Measurements from ENCODE around the gene SCARF1.

Gene SCARF1

GRCh38 chr17:1621273-1621954 is 24.1 kb downstream of the SCARF1 start:
- no peak for TF ChIP-seq JUND (IDR thresholded peaks at IDR 0.05; ENCODE audit: low read depth)
- in situ Hi-C loops (cut with HindIII; ENCODE audit: low pct_unique_long_range_greater_than_20kb, low sequenced_read_pairs) = no loop called here
- no peak for DNase-seq (ENCODE audit: low read depth in 1 of 2, low spot score in 1 of 2)

DNA sequence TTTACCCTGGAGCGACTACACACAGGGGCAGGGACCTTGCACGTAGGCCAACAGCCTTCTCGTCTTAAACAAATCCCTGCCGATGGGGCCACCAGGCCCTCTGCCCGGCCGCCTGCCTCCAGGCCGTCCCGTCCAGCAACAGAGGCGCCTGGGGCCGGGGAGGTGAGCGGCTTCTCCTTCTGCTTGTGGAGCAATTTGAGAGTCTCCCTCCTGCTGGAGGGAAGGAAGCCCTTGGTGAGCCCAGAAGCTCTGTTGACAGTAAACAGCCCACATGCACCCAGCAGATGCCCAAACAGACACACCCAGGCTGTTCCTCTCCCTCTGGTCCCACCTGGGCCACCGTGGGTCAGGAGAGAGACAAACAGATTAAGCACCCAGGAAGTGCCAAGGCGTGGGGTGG is 25.0 kb downstream of the SCARF1 start:
- no peak for TF ChIP-seq JUND (IDR thresholded peaks at IDR 0.05; ENCODE audit: low read depth)
- in situ Hi-C loops (cut with HindIII; ENCODE audit: low pct_unique_long_range_greater_than_20kb, low sequenced_read_pairs) = no loop called here
- DNase-seq (ENCODE audit: low read depth in 1 of 2, low spot score in 1 of 2) = no peak

GRCh38 chr17:1617620-1618174 is 27.8 kb downstream of the SCARF1 start:
- TF ChIP-seq JUND (IDR thresholded peaks at IDR 0.05; ENCODE audit: low read depth) = no peak
- DNase-seq (ENCODE audit: low read depth in 1 of 2, low spot score in 1 of 2) = no peak
- in situ Hi-C loops (cut with HindIII; ENCODE audit: low pct_unique_long_range_greater_than_20kb, low sequenced_read_pairs) = no loop called here

DNA sequence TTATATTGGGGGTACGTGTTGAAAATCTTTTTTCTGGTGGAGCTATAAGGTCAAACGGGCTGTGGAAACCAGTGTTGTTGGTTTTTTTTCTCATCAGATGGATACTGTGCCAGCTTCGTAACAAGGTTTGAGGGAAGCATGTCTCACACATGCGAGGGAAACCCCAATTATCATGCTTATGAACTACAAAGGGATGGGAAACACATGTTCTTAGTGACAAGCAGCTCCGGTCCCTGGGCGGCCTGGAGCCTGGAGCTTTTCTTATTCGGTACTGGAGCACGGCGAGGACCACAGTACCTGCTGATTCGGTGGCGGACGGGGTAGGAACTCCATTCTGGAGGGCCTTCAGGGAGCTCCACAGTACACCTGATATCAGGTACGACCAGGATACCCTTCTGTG is 29.4 kb downstream of the SCARF1 start:
- in situ Hi-C loops (cut with HindIII; ENCODE audit: low pct_unique_long_range_greater_than_20kb, low sequenced_read_pairs) = no loop called here
- no peak for TF ChIP-seq JUND (IDR thresholded peaks at IDR 0.05; ENCODE audit: low read depth)
- no peak for DNase-seq (ENCODE audit: low read depth in 1 of 2, low spot score in 1 of 2)

DNA sequence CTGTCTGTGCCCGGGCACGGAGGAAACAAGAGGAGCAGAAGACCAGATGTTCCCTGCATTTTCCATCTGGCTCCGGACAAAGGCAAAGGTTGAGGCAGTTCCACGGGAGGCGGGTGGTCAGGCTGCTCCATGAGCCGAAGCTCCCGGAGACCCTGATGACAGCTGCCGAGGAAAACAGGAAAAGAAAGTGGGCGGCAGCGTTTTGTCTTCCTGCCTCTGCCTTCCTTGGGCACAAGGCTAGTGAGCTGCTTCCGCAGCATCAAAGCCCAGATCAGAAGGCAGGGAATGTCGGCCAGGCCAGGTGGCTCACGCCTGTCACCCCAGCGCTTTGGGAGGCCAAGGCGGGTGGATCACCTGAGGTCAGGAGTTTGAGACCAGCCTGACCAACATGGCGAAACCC is 33.1 kb downstream of the SCARF1 start:
- in situ Hi-C loops (cut with HindIII; ENCODE audit: low pct_unique_long_range_greater_than_20kb, low sequenced_read_pairs) = no loop called here
- TF ChIP-seq JUND (IDR thresholded peaks at IDR 0.05; ENCODE audit: low read depth) = no peak
- no peak for DNase-seq (ENCODE audit: low read depth in 1 of 2, low spot score in 1 of 2)

- TF ChIP-seq JUND (IDR thresholded peaks at IDR 0.05; ENCODE audit: low read depth) = no peak
- DNase-seq (ENCODE audit: low read depth in 1 of 2, low spot score in 1 of 2) = no peak
- in situ Hi-C loops (cut with HindIII; ENCODE audit: low pct_unique_long_range_greater_than_20kb, low sequenced_read_pairs) = no loop called here
Observed at GRCh38 chr17:1611715-1612114, 33.8 kb downstream of the SCARF1 start.

DNA sequence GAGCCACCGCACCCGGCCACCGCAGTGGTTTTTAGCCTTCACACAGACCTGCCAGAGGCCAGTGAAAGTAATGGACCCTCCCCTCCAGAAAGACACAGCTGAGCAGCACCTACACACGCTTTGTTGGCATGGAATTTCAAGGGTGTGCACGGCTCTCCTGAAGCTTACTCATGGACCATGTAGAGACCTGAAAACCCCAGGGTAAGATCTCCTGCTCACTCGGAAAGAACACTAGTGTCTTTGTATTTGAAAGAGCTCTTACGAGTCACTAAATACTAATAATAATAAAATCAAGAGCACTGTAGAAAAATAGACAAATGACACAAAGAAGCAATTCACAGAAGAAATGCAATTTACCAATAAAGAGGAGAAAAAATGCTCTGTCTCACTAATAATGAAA is 36.9 kb downstream of the SCARF1 start:
- DNase-seq (ENCODE audit: low read depth in 1 of 2, low spot score in 1 of 2) = no peak
- no peak for TF ChIP-seq JUND (IDR thresholded peaks at IDR 0.05; ENCODE audit: low read depth)
- in situ Hi-C loops (cut with HindIII; ENCODE audit: low pct_unique_long_range_greater_than_20kb, low sequenced_read_pairs) = no loop called here

DNA sequence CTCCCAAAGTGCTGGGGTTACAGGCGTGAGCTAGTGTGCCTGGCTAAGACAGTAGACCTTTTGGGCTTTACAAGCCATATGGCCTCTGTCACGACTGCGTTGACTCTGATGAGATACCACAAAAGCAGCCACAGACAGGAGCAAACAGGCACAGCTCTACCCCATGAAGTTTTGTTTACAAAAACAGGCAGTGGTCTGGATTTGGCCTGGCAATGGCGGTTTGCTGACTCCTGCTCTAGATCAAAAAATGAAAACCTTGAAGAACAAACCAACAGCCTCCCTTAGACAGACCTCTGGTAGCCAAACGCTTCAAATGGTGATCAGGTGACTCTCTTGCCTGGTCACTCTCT is 37.6 kb downstream of the SCARF1 start:
- in situ Hi-C loops (cut with HindIII; ENCODE audit: low pct_unique_long_range_greater_than_20kb, low sequenced_read_pairs) = no loop called here
- no peak for DNase-seq (ENCODE audit: low read depth in 1 of 2, low spot score in 1 of 2)
- TF ChIP-seq JUND (IDR thresholded peaks at IDR 0.05; ENCODE audit: low read depth) = no peak

DNA sequence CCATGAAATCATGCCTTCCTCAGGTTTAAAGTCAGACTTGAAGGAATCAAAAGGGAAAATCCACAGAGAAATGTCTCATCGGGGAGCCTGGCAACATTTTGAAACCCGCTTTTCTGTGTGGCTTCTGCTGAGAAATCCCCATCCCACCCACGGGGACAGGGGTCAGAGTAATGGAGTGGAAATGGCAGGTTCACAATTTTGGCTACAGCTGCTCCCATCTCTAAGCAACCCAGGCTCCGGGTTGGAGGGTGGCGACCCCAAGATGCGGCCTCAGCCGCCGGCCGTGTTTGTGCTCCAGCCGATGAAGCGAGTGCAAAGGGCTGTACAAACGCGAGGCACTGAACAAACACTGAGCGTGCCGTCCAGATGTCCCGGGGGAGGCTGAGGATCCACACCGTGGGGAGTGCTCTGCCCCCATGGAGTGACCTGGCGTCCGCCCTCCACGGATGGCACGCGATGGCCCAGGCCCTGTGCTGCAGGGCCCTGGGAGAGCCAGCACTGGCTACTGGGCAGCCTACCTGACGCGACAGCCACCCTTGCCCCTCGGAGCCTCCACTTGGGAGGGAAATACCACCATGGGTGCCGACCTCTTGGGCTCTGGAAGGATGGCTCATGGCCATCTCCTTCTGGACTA is 39.1 kb downstream of the SCARF1 start:
- in situ Hi-C loops (cut with HindIII; ENCODE audit: low pct_unique_long_range_greater_than_20kb, low sequenced_read_pairs) = no loop called here
- no peak for TF ChIP-seq JUND (IDR thresholded peaks at IDR 0.05; ENCODE audit: low read depth)
- DNase-seq (ENCODE audit: low read depth in 1 of 2, low spot score in 1 of 2) = no peak

GRCh38 chr17:1605681-1606351 is 39.7 kb downstream of the SCARF1 start:
- no peak for DNase-seq (ENCODE audit: low read depth in 1 of 2, low spot score in 1 of 2)
- in situ Hi-C loops (cut with HindIII; ENCODE audit: low pct_unique_long_range_greater_than_20kb, low sequenced_read_pairs) = no loop called here
- no peak for TF ChIP-seq JUND (IDR thresholded peaks at IDR 0.05; ENCODE audit: low read depth)

DNA sequence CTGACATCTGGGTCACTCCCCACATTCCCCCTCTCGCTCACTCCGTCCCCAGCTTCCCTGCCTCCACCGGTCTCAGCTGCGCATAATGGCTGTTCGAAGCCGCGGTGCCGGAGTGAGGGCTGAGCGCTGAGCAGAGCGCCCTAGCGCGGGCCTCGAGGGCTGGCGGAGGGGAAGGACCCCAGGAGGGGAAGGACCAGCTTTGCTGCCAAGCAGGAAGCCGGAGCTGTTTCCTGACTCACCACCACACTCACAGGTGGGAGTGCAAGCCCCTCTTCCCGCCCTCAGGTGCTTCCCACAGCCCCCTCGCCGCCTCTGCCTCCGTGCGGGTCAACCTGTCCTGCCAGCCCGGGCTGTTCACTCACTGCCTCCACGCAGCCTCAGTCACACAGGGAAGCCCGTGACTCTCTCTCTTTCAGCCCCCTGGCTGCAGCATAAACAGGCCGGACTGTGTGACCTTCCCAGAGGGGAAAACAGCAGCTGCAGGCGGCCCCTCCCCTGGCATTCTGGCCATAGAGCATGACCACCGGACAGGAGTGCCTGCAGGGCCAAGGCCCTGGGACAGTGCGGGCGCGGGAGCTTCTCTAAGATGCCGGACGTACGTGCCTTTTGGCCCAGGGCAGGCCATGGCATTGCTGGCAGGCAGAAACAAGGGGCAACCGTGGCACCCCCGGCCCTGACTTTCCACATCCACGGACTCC is 40.6 kb downstream of the SCARF1 start:
- in situ Hi-C loops (cut with HindIII; ENCODE audit: low pct_unique_long_range_greater_than_20kb, low sequenced_read_pairs) = no loop called here
- DNase-seq (ENCODE audit: low read depth in 1 of 2, low spot score in 1 of 2) = no peak
- no peak for TF ChIP-seq JUND (IDR thresholded peaks at IDR 0.05; ENCODE audit: low read depth)

DNA sequence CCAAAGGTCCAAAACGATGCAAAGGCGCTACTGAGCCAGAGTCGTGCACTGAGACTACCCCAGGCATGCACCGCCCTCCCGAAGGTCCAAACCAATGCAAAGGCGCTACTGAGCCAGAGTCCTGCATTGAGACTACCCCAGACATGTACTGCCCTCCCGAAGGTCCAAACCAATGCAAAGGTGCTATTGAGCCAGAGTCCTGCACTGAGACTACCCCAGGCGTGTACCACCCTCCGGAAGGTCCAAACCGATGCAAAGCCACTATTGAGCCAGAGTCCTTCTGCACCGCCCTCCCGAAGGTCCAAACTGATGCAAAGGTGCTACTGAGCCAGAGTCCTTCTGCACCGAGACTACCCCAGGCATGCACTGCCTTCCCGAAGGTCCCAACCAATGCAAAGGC is 44.0 kb downstream of the SCARF1 start:
- no peak for TF ChIP-seq JUND (IDR thresholded peaks at IDR 0.05; ENCODE audit: low read depth)
- in situ Hi-C loops (cut with HindIII; ENCODE audit: low pct_unique_long_range_greater_than_20kb, low sequenced_read_pairs) = no loop called here
- no peak for DNase-seq (ENCODE audit: low read depth in 1 of 2, low spot score in 1 of 2)
